ENCODE results near the gene MORC4.

MORC4 gene

DNA sequence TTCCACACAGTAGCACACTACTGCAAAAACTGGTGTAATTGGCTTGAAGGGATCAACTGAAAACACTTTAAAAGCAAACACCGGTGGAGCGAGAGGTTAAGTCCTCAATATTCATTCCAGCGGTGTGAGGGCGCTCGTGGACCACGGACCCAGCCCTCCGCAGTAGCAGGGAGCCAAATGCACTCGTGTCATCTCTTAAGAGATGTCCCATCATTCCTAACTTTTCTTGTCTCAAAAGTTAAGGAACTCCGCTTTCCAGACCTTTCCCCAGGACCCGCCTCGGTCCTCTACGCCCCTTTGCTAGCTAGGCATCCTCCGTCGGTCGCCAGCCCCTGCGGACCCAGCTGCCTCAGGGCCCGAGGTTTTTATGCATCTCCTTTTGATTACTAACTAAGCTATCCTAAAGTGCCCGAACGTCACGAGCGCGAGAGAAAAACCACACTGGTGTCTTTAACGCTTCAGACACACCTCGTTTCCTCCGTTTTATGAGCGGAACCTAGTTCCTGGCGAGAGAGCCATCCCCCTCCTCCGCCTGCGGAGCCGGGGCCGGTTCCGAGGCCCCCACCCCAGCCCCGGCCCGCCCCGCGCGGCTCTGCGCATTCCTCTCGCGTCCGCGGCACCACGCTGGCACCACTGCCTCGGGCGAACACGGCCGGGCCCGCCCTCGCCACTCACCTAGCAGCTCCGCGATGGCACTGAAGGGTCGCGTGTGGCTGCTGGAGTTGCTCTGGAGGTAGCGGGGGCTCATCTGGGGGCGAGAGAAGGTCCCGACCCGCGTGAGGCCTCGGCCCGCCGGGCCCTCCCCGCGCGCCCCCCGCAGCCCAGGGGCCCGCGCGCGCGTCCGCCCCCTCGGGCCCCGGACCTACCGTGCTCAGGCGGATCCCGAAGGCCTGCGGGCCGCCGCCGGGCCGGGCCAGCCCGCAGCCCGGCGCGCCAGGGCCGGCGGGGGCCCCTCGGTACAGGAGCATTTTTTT is 723 bp downstream of the MORC4 start:
- H3K4me3 ChIP-seq (ENCODE audit: low read depth, low read length) = no peak overlapping the region
- TF ChIP-seq CTCF (IDR thresholded peaks at IDR 0.05; ENCODE audit: borderline replicate concordance, insufficient read depth, low read depth, low read length) = peak; percentile 49; the same call in 1 of the 2 replicates

DNA sequence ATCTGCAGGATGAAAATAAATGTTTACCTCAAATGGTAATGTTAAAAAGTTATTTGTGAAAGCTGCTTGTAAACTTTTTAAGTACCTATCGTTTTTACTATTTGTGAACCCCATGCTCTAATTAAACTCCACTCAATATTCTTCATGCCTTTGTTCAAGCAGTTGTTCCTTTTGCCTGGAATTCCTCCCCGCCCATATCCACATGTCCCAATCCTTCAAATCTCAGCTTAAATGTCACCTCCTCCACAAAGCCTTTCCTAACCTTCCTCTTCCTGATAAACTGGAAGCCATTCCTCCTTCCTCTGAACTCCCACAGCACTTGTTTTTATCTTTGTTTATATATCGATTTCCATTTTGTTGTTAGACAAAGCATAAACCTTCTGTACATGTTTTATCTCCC is 2.4 kb downstream of the MORC4 start:
- no peak for TF ChIP-seq CTCF (IDR thresholded peaks at IDR 0.05; ENCODE audit: borderline replicate concordance, insufficient read depth, low read depth, low read length)
- H3K4me3 ChIP-seq (ENCODE audit: low read depth, low read length) = no peak overlapping the region

GRCh38 chrX:106995678-106996077 is 4.3 kb downstream of the MORC4 start:
- no peak overlapping the region for H3K4me3 ChIP-seq (ENCODE audit: low read depth, low read length)

DNA sequence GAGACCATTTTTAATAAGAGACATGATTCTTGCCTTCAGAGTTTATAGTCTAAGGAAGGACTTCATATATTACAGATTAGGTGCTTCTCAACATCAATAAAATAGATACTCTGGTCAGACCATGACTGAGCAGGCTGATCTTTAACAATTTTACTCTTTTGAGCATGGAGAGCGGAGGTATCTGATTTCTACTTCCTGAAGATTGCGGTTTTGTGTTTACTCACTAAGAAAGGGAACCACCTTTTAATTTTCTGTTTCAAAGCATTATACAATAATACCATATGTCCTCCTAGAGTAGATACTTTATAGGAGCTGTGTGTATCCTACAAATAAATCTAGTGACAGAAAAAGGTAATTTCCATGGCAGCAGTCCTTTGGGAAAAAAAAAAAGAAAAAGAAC is 12.5 kb downstream of the MORC4 start:
- TF ChIP-seq CTCF (IDR thresholded peaks at IDR 0.05; ENCODE audit: borderline replicate concordance, insufficient read depth, low read depth, low read length) = no peak
- H3K4me3 ChIP-seq (ENCODE audit: low read depth, low read length) = no peak overlapping the region

More at GRCh38 chrX:106995678-106996077, 4.3 kb downstream of the MORC4 start:
- no peak for TF ChIP-seq CTCF (IDR thresholded peaks at IDR 0.05; ENCODE audit: borderline replicate concordance, insufficient read depth, low read depth, low read length)

- no peak for TF ChIP-seq CTCF (IDR thresholded peaks at IDR 0.05; ENCODE audit: borderline replicate concordance, insufficient read depth, low read depth, low read length)
- no peak overlapping the region for H3K4me3 ChIP-seq (ENCODE audit: low read depth, low read length)
Observed at GRCh38 chrX:106980952-106981626, 18.9 kb downstream of the MORC4 start.

DNA sequence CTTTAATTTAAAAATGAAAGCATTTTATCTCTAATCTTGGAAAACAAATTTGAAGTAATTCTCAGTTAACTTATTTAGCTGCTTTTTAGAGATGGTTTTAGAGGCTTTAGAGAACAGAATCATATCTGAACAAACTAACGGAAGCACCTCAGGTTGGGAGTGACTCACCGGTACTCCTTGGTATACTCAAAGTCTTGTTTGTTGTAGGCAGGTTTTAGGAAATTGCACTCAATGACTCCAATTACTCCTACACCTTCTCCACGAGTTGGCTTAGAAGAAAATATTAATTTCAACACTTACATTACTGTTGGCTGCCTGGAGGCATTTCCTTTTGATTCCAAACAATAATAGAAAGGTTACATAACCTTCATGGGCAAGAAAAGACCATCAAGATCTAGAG is 23.6 kb downstream of the MORC4 start:
- TF ChIP-seq CTCF (IDR thresholded peaks at IDR 0.05; ENCODE audit: borderline replicate concordance, insufficient read depth, low read depth, low read length) = no peak
- no peak overlapping the region for H3K4me3 ChIP-seq (ENCODE audit: low read depth, low read length)

All from GM12875 (cell line).